Measurements from ENCODE around the gene SLC17A3. TPM values are rescaled to one million over a fixed set of nuclear protein-coding genes. Genes with fewer than 3 reads are reported as not detected.

Gene SLC17A3
- total RNA-seq, 1 experiment from 2014 or later: not detected

DNA sequence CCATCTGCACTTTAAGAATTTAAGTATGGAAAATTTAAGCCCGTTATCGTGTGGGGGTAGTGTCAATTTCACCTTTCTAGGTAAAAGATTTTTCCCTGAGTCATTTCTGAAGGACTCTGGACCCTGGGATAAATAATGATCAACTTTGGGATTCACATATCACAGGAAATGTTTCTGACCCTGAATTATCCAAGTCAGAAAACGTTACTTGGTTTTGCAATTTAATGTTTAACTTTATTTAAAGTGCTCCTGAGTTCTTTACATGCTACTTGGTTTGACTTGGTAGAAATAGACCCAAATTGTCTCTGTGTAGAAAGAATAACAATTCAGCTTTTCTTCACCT, 1.5 kb upstream of the SLC17A3 start (continued):
- TF ChIP-seq EZH2 (IDR thresholded peaks at IDR 0.05) (no peak), ZFX (IDR thresholded peaks at IDR 0.05) (no peak), CBX3 (IDR thresholded peaks at IDR 0.05; ENCODE audit: low read depth) (no peak)

DNA sequence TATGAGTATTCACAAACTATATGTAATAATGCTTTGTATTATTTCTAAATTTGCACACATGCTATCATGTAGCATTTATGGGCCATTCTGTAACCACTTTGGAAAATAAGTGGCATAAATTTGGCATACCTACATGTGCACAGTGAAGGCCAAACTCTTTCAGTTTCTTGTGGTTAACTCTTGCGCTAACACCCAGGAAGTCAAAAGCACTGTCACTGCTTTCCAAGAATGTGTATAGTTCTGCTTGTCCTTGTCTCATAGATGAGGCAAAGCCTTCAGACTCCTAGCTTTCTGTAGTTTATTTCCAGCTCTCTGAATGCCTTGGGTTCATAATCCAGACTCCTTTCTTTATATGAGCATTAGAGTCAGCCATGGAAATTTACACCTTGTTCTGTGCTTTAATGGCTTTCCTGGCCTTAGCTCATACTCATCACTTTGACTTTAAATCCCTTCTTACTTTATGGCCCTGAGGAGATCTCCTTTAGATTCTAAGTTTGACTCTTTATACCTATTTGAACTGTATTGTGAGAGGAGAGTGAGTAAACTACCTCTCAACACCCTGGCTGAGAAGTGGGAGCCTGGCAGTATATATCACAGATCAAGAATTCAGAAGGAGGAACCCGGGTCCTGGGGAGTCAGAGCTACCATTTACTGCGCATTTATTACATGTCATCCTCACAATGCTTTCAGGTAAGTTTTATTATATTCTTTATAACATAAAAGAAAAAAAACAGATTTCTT, 949 bp upstream of the SLC17A3 start:
- no peaks in the 10 kb centered on the region for H3K9me2 ChIP-seq (ENCODE audit: insufficient read depth)
- no peak for ATAC-seq
- no peak overlapping the region for H3K27ac ChIP-seq (ENCODE audit: low read depth, low read length)
- H3K9me3 ChIP-seq (ENCODE audit: control insufficient read depth in 1 of 2, insufficient read depth in 1 of 2, low read depth in 1 of 2, low read length in 2 of 2): no peaks in the 10 kb centered on the region
- no peak overlapping the region for H3K9ac ChIP-seq (ENCODE audit: low read length)
- no peaks in the 10 kb centered on the region for H4K20me1 ChIP-seq (ENCODE audit: insufficient read depth)
- H3K36me3 ChIP-seq (ENCODE audit: control insufficient read depth in 1 of 2, insufficient read depth in 2 of 2, low read length in 2 of 2): no peaks in the 10 kb centered on the region
- no peaks in the 10 kb centered on the region for H3K27me3 ChIP-seq (ENCODE audit: insufficient read depth, low read length)
- RAD21 ChIA-PET (ENCODE audit: low non-redundant PET in 1 of 2, low total read pairs in 2 of 2, uncharacterized antibody in 2 of 2, unreplicated experiment in 2 of 2): no interaction called here
- intact Hi-C loops (cut with micrococcal nuclease): no loop called here
- no peaks in the 10 kb centered on the region for H3K4me1 ChIP-seq (ENCODE audit: control insufficient read depth in 1 of 2, insufficient read depth in 2 of 2, low read length in 2 of 2)
- CTCF ChIA-PET: no interaction called here
- POLR2A ChIA-PET: no interaction called here
- no peak overlapping the region for H3K4me3 ChIP-seq (replicated peaks in 1 of 2; ENCODE audit: low read depth in 1 of 2, low read length in 2 of 2)
- H3K79me2 ChIP-seq (ENCODE audit: insufficient read depth, low read length): no peaks in the 10 kb centered on the region
- DNase-seq (ENCODE audit: low read depth, low spot score): no peak
- no peak overlapping the region for H3K4me2 ChIP-seq (ENCODE audit: low read length)
- BruUV-seq (replicated peaks): no TSS peak
- H2AFZ ChIP-seq (ENCODE audit: low read depth, low read length, poor library complexity, severe bottlenecking): no peak overlapping the region
- TF ChIP-seq ELF1 (IDR thresholded peaks at IDR 0.05; ENCODE audit: borderline replicate concordance, low read depth) (no peak), SIN3A (IDR thresholded peaks at IDR 0.05; ENCODE audit: low read depth) (no peak), YY1 (IDR thresholded peaks at IDR 0.05; ENCODE audit: extremely low read depth, insufficient replicate concordance, low read depth, low read length) (no peak), CTCF (IDR thresholded peaks at IDR 0.05 in 2 of 3, conservative IDR thresholded peaks at IDR 0.05 in 1 of 3; ENCODE audit: borderline replicate concordance in 1 of 3, insufficient read depth in 1 of 3, low read depth in 2 of 3, low read length in 2 of 3) (no peak), CEBPB (IDR thresholded peaks at IDR 0.05; ENCODE audit: low read depth) (no peak), EZH2 (IDR thresholded peaks at IDR 0.05) (no peak), CBX3 (IDR thresholded peaks at IDR 0.05; ENCODE audit: low read depth) (no peak), TCF7L2 (IDR thresholded peaks at IDR 0.05; ENCODE audit: borderline replicate concordance, extremely low read depth, insufficient read depth, insufficient read length) (no peak), EZH2phosphoT487 (IDR thresholded peaks at IDR 0.05; ENCODE audit: borderline replicate concordance) (no peak), MAX (IDR thresholded peaks at IDR 0.05) (no peak), REST (IDR thresholded peaks at IDR 0.05; ENCODE audit: low read depth) (no peak), EGR1 (IDR thresholded peaks at IDR 0.05; ENCODE audit: low read depth) (no peak), POLR2AphosphoS5 (IDR thresholded peaks at IDR 0.05; ENCODE audit: low read depth, low read length) (no peak), JUND (IDR thresholded peaks at IDR 0.05) (no peak)
- TF ChIP-seq, protein P1, sequence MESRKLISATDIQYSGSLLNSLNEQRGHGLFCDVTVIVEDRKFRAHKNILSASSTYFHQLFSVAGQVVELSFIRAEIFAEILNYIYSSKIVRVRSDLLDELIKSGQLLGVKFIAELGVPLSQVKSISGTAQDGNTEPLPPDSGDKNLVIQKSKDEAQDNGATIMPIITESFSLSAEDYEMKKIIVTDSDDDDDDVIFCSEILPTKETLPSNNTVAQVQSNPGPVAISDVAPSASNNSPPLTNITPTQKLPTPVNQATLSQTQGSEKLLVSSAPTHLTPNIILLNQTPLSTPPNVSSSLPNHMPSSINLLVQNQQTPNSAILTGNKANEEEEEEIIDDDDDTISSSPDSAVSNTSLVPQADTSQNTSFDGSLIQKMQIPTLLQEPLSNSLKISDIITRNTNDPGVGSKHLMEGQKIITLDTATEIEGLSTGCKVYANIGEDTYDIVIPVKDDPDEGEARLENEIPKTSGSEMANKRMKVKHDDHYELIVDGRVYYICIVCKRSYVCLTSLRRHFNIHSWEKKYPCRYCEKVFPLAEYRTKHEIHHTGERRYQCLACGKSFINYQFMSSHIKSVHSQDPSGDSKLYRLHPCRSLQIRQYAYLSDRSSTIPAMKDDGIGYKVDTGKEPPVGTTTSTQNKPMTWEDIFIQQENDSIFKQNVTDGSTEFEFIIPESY (IDR thresholded peaks at IDR 0.05; ENCODE audit: extremely low read depth, insufficient replicate concordance, low read length): no peak
- TF ChIP-seq, protein P2, sequence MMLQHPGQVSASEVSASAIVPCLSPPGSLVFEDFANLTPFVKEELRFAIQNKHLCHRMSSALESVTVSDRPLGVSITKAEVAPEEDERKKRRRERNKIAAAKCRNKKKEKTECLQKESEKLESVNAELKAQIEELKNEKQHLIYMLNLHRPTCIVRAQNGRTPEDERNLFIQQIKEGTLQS (IDR thresholded peaks at IDR 0.05): no peak
